ENCODE data around the gene FAM3C. TPM values are rescaled to one million over a fixed set of nuclear protein-coding genes. Genes with fewer than 3 reads are reported as not detected.

Gene FAM3C
- polyA plus RNA-seq, 1 donor from 2014 or later = 61.8 TPM

DNA sequence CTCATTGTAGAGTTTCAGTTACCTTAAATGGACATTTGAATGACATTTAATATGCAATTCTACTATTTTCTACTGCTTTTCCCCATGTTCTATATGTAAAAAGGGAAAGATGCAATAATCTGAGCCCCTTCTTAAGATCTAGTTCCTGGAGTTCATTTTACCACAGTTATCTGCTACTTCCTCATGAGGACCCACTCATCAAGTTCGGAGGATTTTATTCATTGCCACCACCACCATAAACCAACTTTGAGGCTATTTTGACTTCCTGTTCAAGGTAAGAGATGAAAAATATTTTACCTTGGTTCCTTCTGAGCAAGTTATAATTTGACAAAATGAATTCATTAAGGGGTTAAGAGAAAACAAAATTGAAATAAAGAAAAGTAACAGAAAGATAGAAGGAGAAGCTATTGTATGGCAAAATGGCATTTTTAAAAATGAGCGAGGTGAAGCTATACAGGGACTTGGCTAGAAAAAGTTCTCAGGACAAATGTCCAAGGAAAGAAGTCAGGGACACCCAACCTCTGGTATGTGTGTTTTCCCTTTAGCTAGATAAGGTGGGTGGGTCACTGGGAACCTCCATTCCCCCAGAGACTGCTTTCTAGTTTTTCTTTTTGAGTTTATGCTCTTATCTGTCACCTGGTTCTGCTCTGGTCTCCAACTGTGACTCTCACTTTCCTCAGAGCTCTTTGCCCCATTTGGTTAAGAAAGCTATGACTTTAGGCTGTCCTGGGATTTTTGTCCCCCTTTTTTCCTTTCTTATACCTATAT is 14.9 kb upstream of the FAM3C start:
- Histone ChIP-seq H3K9me2 (ENCODE audit: insufficient read depth, low read length) (no peaks in the 10 kb centered on the region), H3K27me3 (ENCODE audit: insufficient read depth, low read depth, low read length) (no peaks in the 10 kb centered on the region), H3K4me2 (ENCODE audit: low read length) (no peak overlapping the region), H4K20me1 (ENCODE audit: insufficient read depth) (no peaks in the 10 kb centered on the region), H3K9me3 (ENCODE audit: low read length) (no peaks in the 10 kb centered on the region), H3K36me3 (ENCODE audit: insufficient read depth, low read length) (no peaks in the 10 kb centered on the region), H3K4me3 (ENCODE audit: low read length) (no peak overlapping the region), H3K79me2 (replicated peaks; ENCODE audit: insufficient read depth, low read length) (no peaks in the 10 kb centered on the region), H2AFZ (ENCODE audit: low read depth, low read length) (no peak overlapping the region), H3K9ac (ENCODE audit: low read length) (no peak overlapping the region), H3K27ac (ENCODE audit: low read length) (no peak overlapping the region), H3F3A (ENCODE audit: insufficient read depth, low read length, poor library complexity, severe bottlenecking) (no peaks in the 10 kb centered on the region)
- TF ChIP-seq SMC3 (conservative IDR thresholded peaks at IDR 0.05; ENCODE audit: poor library complexity) (no peak), EZH2 (IDR thresholded peaks at IDR 0.05; ENCODE audit: borderline replicate concordance, insufficient read depth, low read length, poor library complexity, severe bottlenecking) (no peak), POLR2AphosphoS5 (IDR thresholded peaks at IDR 0.05) (no peak), TAF1 (IDR thresholded peaks at IDR 0.05; ENCODE audit: low read depth) (no peak)
- TF ChIP-seq, protein P1, sequence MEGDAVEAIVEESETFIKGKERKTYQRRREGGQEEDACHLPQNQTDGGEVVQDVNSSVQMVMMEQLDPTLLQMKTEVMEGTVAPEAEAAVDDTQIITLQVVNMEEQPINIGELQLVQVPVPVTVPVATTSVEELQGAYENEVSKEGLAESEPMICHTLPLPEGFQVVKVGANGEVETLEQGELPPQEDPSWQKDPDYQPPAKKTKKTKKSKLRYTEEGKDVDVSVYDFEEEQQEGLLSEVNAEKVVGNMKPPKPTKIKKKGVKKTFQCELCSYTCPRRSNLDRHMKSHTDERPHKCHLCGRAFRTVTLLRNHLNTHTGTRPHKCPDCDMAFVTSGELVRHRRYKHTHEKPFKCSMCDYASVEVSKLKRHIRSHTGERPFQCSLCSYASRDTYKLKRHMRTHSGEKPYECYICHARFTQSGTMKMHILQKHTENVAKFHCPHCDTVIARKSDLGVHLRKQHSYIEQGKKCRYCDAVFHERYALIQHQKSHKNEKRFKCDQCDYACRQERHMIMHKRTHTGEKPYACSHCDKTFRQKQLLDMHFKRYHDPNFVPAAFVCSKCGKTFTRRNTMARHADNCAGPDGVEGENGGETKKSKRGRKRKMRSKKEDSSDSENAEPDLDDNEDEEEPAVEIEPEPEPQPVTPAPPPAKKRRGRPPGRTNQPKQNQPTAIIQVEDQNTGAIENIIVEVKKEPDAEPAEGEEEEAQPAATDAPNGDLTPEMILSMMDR (IDR thresholded peaks at IDR 0.05; ENCODE audit: poor library complexity, severe bottlenecking) = no peak

DNA sequence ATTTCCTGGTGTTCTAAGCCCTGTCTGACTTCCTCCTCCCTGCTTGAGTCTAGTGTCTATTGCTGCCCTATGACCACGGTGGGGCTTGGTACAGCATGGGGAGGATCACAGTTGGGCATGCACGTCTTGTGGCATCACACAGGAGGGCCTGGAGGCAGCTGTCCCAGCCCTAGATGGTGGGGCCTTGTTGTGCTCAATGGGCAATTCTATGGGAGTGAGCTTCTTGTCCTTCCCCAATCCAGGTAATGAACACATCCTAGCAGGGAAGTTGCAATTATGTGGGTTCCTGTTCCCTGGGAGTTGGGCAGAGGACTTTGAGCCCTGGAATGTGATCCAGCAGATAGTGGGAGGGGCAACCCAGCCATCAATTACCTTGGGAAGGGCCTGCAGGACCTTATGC is 10.8 kb upstream of the FAM3C start:
- no peaks in the 10 kb centered on the region for H3F3A ChIP-seq (ENCODE audit: insufficient read depth, low read length, poor library complexity, severe bottlenecking)
- no peak overlapping the region for H3K9ac ChIP-seq (ENCODE audit: low read length)
- H4K20me1 ChIP-seq (ENCODE audit: insufficient read depth) = no peaks in the 10 kb centered on the region
- TF ChIP-seq SMC3 (conservative IDR thresholded peaks at IDR 0.05; ENCODE audit: poor library complexity) = no peak
- TF ChIP-seq TAF1 (IDR thresholded peaks at IDR 0.05; ENCODE audit: low read depth) = no peak
- no peak for TF ChIP-seq POLR2AphosphoS5 (IDR thresholded peaks at IDR 0.05)
- TF ChIP-seq, protein P2, sequence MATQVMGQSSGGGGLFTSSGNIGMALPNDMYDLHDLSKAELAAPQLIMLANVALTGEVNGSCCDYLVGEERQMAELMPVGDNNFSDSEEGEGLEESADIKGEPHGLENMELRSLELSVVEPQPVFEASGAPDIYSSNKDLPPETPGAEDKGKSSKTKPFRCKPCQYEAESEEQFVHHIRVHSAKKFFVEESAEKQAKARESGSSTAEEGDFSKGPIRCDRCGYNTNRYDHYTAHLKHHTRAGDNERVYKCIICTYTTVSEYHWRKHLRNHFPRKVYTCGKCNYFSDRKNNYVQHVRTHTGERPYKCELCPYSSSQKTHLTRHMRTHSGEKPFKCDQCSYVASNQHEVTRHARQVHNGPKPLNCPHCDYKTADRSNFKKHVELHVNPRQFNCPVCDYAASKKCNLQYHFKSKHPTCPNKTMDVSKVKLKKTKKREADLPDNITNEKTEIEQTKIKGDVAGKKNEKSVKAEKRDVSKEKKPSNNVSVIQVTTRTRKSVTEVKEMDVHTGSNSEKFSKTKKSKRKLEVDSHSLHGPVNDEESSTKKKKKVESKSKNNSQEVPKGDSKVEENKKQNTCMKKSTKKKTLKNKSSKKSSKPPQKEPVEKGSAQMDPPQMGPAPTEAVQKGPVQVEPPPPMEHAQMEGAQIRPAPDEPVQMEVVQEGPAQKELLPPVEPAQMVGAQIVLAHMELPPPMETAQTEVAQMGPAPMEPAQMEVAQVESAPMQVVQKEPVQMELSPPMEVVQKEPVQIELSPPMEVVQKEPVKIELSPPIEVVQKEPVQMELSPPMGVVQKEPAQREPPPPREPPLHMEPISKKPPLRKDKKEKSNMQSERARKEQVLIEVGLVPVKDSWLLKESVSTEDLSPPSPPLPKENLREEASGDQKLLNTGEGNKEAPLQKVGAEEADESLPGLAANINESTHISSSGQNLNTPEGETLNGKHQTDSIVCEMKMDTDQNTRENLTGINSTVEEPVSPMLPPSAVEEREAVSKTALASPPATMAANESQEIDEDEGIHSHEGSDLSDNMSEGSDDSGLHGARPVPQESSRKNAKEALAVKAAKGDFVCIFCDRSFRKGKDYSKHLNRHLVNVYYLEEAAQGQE (IDR thresholded peaks at IDR 0.05; ENCODE audit: borderline replicate concordance) = no peak
- TF ChIP-seq, protein P1 (IDR thresholded peaks at IDR 0.05; ENCODE audit: poor library complexity, severe bottlenecking) = no peak
- no peak for TF ChIP-seq EP300 (conservative IDR thresholded peaks at IDR 0.05; ENCODE audit: poor library complexity, severe bottlenecking)
- no peak for TF ChIP-seq MXI1 (conservative IDR thresholded peaks at IDR 0.05; ENCODE audit: poor library complexity, severe bottlenecking)
- no peak for TF ChIP-seq RAD21 (conservative IDR thresholded peaks at IDR 0.05)
- H3K79me2 ChIP-seq (replicated peaks; ENCODE audit: insufficient read depth, low read length) = no peaks in the 10 kb centered on the region
- H3K9me2 ChIP-seq (ENCODE audit: insufficient read depth, low read length) = no peaks in the 10 kb centered on the region
- H2AFZ ChIP-seq (ENCODE audit: low read depth, low read length) = no peak overlapping the region
- H3K27me3 ChIP-seq (ENCODE audit: insufficient read depth, low read depth, low read length) = no peaks in the 10 kb centered on the region
- H3K27ac ChIP-seq (ENCODE audit: low read length) = no peak overlapping the region
- H3K9me3 ChIP-seq (ENCODE audit: low read length) = no peaks in the 10 kb centered on the region
- no peak overlapping the region for H3K4me3 ChIP-seq (ENCODE audit: low read length)
- no peak overlapping the region for H3K4me2 ChIP-seq (ENCODE audit: low read length)
- H3K36me3 ChIP-seq (ENCODE audit: insufficient read depth, low read length) = no peaks in the 10 kb centered on the region
